Stimulated activated naive CD8-positive, alpha-beta T cell treated with anti-CD3 and anti-CD28 coated beads, Interleukin-15, Interleukin-2, amounts not matched to agents 100 ng/mL and 50 ng/mL, for 24 hours (primary cell): Measurements from ENCODE around the gene SPEG.

Source experiments
- H3K27ac Mint-ChIP-seq: one replicate; pipeline ENCODE4 v1.8.0; 2021; ENCODE audit warnings: mild to moderate bottlenecking, mixed read lengths
- H3K27me3 Mint-ChIP-seq: one replicate; pipeline ENCODE4 v1.8.0; 2021; ENCODE audit warnings: mixed read lengths
- H3K36me3 Mint-ChIP-seq: one replicate; pipeline ENCODE4 v1.8.0; 2021; ENCODE audit warnings: low read depth, mixed read lengths
- H3K4me1 Mint-ChIP-seq: one replicate; pipeline ENCODE4 v1.8.0; 2021; ENCODE audit warnings: low read depth, mixed read lengths
- H3K4me3 Mint-ChIP-seq: one replicate; pipeline ENCODE4 v1.8.0; 2021; ENCODE audit warnings: mild to moderate bottlenecking, mixed read lengths
- H3K9me3 Mint-ChIP-seq: one replicate; pipeline ENCODE4 v1.8.0; 2021; ENCODE audit warnings: mixed read lengths

SPEG gene

GRCh38 chr2:219466816-219467735 is 32.4 kb downstream of the SPEG start:
- Mint-ChIP-seq H3K9me3 (no peaks in the 10 kb centered on the region), H3K4me1 (no peaks in the 10 kb centered on the region), H3K27ac (no peak overlapping the region), H3K36me3 (no peaks in the 10 kb centered on the region), H3K27me3 (no peaks in the 10 kb centered on the region), H3K4me3 (no peak overlapping the region)

- Mint-ChIP-seq H3K9me3 (no peaks in the 10 kb centered on the region), H3K27ac (no peak overlapping the region), H3K27me3 (no peaks in the 10 kb centered on the region), H3K4me3 (no peak overlapping the region), H3K36me3 (no peaks in the 10 kb centered on the region), H3K4me1 (no peaks in the 10 kb centered on the region)
Observed at GRCh38 chr2:219467736-219468075, 33.1 kb downstream of the SPEG start.

GRCh38 chr2:219468410-219469185 is 34.0 kb downstream of the SPEG start:
- Mint-ChIP-seq H3K27ac (no peak overlapping the region), H3K4me3 (no peak overlapping the region), H3K4me1 (no peaks in the 10 kb centered on the region), H3K27me3 (no peaks in the 10 kb centered on the region), H3K9me3 (no peaks in the 10 kb centered on the region), H3K36me3 (no peaks in the 10 kb centered on the region)

- Mint-ChIP-seq H3K9me3 (no peaks in the 10 kb centered on the region), H3K4me3 (no peak overlapping the region), H3K4me1 (no peaks in the 10 kb centered on the region), H3K27me3 (no peaks in the 10 kb centered on the region), H3K36me3 (no peaks in the 10 kb centered on the region), H3K27ac (no peak overlapping the region)
Observed at GRCh38 chr2:219469186-219469724, 34.6 kb downstream of the SPEG start.

GRCh38 chr2:219470429-219470828 is 35.8 kb downstream of the SPEG start:
- Mint-ChIP-seq H3K27ac (no peak overlapping the region), H3K36me3 (no peaks in the 10 kb centered on the region)

GRCh38 chr2:219471476-219472371 is 37.1 kb downstream of the SPEG start:
- no peaks in the 10 kb centered on the region for H3K9me3 Mint-ChIP-seq

More at GRCh38 chr2:219470429-219470828, 35.8 kb downstream of the SPEG start:
- Mint-ChIP-seq H3K4me3 (no peak overlapping the region), H3K4me1 (no peaks in the 10 kb centered on the region), H3K9me3 (no peaks in the 10 kb centered on the region), H3K27me3 (no peaks in the 10 kb centered on the region)

GRCh38 chr2:219472629-219473187 is 38.1 kb downstream of the SPEG start:
- Mint-ChIP-seq H3K9me3 (no peaks in the 10 kb centered on the region), H3K36me3 (no peaks in the 10 kb centered on the region), H3K4me1 (peaks cover 5% of the 10 kb centered on the region), H3K4me3 (no peak overlapping the region), H3K27me3 (no peaks in the 10 kb centered on the region), H3K27ac (no peak overlapping the region)

More at GRCh38 chr2:219471476-219472371, 37.1 kb downstream of the SPEG start:
- no peak overlapping the region for H3K27ac Mint-ChIP-seq
- H3K4me3 Mint-ChIP-seq: no peak overlapping the region
- H3K36me3 Mint-ChIP-seq: no peaks in the 10 kb centered on the region
- H3K4me1 Mint-ChIP-seq: peaks cover 5% of the 10 kb centered on the region
- no peaks in the 10 kb centered on the region for H3K27me3 Mint-ChIP-seq

- H3K27me3 Mint-ChIP-seq: no peaks in the 10 kb centered on the region
- H3K27ac Mint-ChIP-seq: no peak overlapping the region
- no peaks in the 10 kb centered on the region for H3K36me3 Mint-ChIP-seq
- H3K9me3 Mint-ChIP-seq: no peaks in the 10 kb centered on the region
- H3K4me1 Mint-ChIP-seq: peaks cover 5% of the 10 kb centered on the region
- no peak overlapping the region for H3K4me3 Mint-ChIP-seq
Observed at GRCh38 chr2:219473511-219473910, 38.9 kb downstream of the SPEG start.

- Mint-ChIP-seq H3K4me1 (peaks cover 5% of the 10 kb centered on the region), H3K9me3 (no peaks in the 10 kb centered on the region), H3K27me3 (no peaks in the 10 kb centered on the region)
Observed at GRCh38 chr2:219474285-219475060, 39.8 kb downstream of the SPEG start.

GRCh38 chr2:219475278-219475677 is 40.6 kb downstream of the SPEG start:
- no peaks in the 10 kb centered on the region for H3K9me3 Mint-ChIP-seq
- H3K4me1 Mint-ChIP-seq: peaks cover 5% of the 10 kb centered on the region
- no peak overlapping the region for H3K27ac Mint-ChIP-seq
- no peak overlapping the region for H3K4me3 Mint-ChIP-seq
- no peaks in the 10 kb centered on the region for H3K27me3 Mint-ChIP-seq
- H3K36me3 Mint-ChIP-seq: no peaks in the 10 kb centered on the region

More at GRCh38 chr2:219474285-219475060, 39.8 kb downstream of the SPEG start:
- Mint-ChIP-seq H3K4me3 (no peak overlapping the region), H3K36me3 (no peaks in the 10 kb centered on the region), H3K27ac (no peak overlapping the region)

- no peak overlapping the region for H3K27ac Mint-ChIP-seq
- no peaks in the 10 kb centered on the region for H3K36me3 Mint-ChIP-seq
- no peaks in the 10 kb centered on the region for H3K27me3 Mint-ChIP-seq
- no peaks in the 10 kb centered on the region for H3K9me3 Mint-ChIP-seq
- H3K4me3 Mint-ChIP-seq: no peak overlapping the region
- peaks cover 5% of the 10 kb centered on the region for H3K4me1 Mint-ChIP-seq
Observed at GRCh38 chr2:219475697-219476651, 41.3 kb downstream of the SPEG start.

- Mint-ChIP-seq H3K27ac (no peak overlapping the region), H3K9me3 (no peaks in the 10 kb centered on the region), H3K4me3 (no peak overlapping the region), H3K27me3 (peaks cover 5% of the 10 kb centered on the region), H3K4me1 (peaks cover 5% of the 10 kb centered on the region), H3K36me3 (no peaks in the 10 kb centered on the region)
Observed at GRCh38 chr2:219476652-219477151, 42.1 kb downstream of the SPEG start.
